Measurements from ENCODE around the gene MLLT1. TPM values are rescaled to one million over a fixed set of nuclear protein-coding genes. Genes with fewer than 3 reads are reported as not detected.
A peak's percentile ranks its signal among the peaks of the same experiment; 100 is the strongest.

MLLT1 gene
- total RNA-seq, 1 donor from 2014 or later = 61.9 TPM

DNA sequence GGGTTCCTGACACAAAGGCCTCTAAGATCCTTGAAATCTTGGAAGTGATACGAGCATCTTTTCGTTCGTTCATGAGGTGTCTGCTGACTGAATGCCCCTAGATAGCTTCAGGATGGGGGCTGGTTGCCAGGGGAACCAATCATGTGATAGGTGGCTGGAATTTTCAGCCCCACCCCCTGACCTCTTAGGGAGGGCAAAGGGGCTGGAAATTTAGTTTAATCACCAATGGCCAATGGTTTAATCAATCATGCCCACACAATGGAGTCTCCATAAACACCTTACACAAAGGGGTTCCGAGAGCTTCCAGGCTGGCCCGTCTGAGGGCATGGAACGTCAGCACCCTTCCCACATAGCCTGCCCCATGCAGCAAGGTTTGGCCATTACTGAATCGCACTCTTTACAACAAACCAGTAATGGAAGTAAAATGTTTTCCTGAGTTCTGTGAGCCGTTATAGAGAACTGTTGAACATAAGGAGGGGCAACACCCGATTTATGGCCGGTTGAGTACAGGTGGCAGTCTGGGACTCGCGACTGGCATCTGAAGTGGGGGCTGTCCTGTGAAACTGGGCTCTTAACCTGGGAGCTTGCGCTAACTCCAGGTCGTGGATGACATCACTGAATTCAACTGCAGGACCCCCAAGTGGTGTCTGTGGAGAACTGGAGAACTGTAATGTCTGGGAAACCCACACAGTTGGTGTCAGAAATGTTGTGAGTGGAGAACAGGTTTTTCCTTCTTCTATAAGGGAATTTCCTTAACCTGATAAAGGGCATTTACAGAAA lies 25.6 kb downstream of the MLLT1 start:
- H3K9me3 ChIP-seq = no peaks in the 10 kb centered on the region
- H3K4me1 ChIP-seq = peaks cover 25% of the 10 kb centered on the region

DNA sequence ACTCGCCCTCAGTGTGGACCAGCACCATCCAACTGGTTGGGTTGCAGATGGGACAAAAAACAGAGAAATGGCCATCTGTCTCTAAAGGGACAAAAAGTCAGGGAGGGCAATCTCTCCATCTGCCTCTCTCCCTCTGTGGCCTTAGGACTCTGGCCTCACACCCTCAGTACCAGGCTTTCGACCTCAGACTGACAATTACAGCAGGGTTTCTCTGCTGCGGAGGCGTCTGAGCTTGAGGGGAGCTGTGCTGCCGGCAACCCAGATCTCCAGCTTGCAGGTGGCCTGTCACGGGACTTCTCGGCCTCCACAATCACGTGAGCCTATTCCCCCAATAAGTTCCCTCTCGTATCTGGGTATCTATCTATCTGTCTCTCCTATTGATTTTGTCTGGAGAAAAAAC lies 27.7 kb downstream of the MLLT1 start:
- intact Hi-C loops (cut with DNase I) = no loop called here

More for the DNA sequence above, 25.6 kb downstream of the MLLT1 start:
- intact Hi-C loops (cut with DNase I) = no loop called here
- TF ChIP-seq, protein P1, sequence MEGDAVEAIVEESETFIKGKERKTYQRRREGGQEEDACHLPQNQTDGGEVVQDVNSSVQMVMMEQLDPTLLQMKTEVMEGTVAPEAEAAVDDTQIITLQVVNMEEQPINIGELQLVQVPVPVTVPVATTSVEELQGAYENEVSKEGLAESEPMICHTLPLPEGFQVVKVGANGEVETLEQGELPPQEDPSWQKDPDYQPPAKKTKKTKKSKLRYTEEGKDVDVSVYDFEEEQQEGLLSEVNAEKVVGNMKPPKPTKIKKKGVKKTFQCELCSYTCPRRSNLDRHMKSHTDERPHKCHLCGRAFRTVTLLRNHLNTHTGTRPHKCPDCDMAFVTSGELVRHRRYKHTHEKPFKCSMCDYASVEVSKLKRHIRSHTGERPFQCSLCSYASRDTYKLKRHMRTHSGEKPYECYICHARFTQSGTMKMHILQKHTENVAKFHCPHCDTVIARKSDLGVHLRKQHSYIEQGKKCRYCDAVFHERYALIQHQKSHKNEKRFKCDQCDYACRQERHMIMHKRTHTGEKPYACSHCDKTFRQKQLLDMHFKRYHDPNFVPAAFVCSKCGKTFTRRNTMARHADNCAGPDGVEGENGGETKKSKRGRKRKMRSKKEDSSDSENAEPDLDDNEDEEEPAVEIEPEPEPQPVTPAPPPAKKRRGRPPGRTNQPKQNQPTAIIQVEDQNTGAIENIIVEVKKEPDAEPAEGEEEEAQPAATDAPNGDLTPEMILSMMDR (IDR thresholded peaks at IDR 0.05) = no peak
- peak; percentile 11 for DNase-seq
- Histone ChIP-seq H3K27me3 (ENCODE audit: low read depth) (no peaks in the 10 kb centered on the region), H3K4me3 (no peak overlapping the region), H3K36me3 (peaks cover 15% of the 10 kb centered on the region), H3K27ac (no peak overlapping the region)
- no peak for ATAC-seq

DNA sequence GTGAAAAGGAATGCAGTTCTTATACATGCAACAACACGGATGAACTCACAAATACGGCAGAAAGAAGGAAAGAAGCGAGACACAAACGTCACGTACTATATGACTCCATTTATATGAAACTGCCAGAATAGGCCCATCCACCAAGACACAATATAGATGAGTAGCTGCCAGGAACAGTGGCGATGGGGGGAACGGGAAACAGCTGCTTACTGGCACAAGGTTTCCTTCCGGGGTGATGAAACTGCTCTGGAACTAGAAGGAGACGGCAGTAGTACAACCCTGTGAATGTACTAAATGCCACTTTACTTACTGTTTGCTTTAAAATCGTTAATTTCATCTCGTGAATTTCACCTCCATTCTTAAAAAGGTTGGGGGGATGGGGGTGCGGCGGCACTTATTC lies 28.9 kb downstream of the MLLT1 start:
- TF ChIP-seq, protein P1 (IDR thresholded peaks at IDR 0.05) = no peak
- Histone ChIP-seq H3K36me3 (no peaks in the 10 kb centered on the region), H3K4me1 (peaks cover 25% of the 10 kb centered on the region), H3K27ac (no peak overlapping the region), H3K9me3 (no peaks in the 10 kb centered on the region), H3K4me3 (no peak overlapping the region), H3K27me3 (ENCODE audit: low read depth) (no peaks in the 10 kb centered on the region)
- ATAC-seq (peak; percentile 33 to 38), DNase-seq (peak; percentile 44)
- intact Hi-C loops (cut with DNase I) = no loop called here

More for the DNA sequence above, 27.7 kb downstream of the MLLT1 start:
- no peaks in the 10 kb centered on the region for H3K36me3 ChIP-seq
- ATAC-seq = no peak
- no peak overlapping the region for H3K27ac ChIP-seq
- H3K9me3 ChIP-seq = no peaks in the 10 kb centered on the region
- TF ChIP-seq, protein P1 (IDR thresholded peaks at IDR 0.05) = no peak
- DNase-seq = peak; percentile 2
- H3K4me1 ChIP-seq = peaks cover 25% of the 10 kb centered on the region
- H3K27me3 ChIP-seq (ENCODE audit: low read depth) = no peaks in the 10 kb centered on the region
- no peak overlapping the region for H3K4me3 ChIP-seq

DNA sequence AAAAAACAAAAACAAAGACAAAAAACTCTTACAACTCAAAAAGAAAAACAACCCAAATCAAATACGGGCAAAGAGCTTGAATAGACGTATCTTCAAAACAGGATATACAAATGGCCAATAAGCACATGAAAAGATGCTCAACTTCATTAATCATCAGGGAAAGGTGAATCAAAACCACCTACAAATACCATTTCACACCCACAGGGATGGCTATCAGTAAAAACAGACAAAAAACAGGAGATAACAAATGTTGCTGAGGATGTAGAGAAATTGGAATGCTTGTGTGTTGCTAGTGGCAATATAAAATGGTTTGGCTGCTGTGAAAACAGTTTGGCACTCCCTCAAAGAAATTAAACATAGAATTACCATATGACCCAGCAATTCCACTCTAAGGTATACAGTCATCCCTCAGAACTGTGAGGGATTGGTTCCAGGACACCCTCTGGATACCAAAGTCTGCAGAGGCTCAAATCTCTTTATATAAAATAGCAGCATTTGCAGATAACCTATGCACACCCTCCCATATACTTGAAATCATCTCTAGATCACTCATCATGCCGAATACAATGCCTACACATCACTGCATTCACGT lies 29.7 kb downstream of the MLLT1 start:
- peaks cover 25% of the 10 kb centered on the region for H3K4me1 ChIP-seq
- no peak overlapping the region for H3K27ac ChIP-seq
- intact Hi-C loops (cut with DNase I) = no loop called here
- no peaks in the 10 kb centered on the region for H3K36me3 ChIP-seq
- no peaks in the 10 kb centered on the region for H3K27me3 ChIP-seq (ENCODE audit: low read depth)
- no peak for DNase-seq
- H3K4me3 ChIP-seq = no peak overlapping the region
- TF ChIP-seq, protein P1 (IDR thresholded peaks at IDR 0.05) = no peak
- ATAC-seq = no peak
- H3K9me3 ChIP-seq = no peaks in the 10 kb centered on the region

DNA sequence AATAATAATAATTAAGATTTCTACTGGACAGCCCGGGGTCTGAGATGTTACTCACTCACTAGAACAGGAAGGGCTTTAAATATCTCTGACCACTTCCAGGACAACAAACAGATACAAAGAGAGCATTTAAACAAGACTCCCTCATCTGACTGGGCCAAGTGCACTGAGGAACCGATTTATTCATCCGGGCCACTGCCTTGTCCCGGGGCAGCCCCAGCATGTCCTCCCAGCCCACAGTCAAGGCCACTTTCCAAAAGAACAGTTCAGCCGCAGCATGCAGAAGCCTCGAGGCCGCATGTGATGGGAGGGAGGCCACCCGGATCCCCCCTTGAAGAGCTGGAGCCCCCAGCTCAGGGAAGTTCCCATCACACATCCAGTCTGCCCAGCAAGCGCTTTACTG lies 30.5 kb downstream of the MLLT1 start:
- intact Hi-C loops (cut with DNase I) = no loop called here
- H3K36me3 ChIP-seq = no peaks in the 10 kb centered on the region
- no peaks in the 10 kb centered on the region for H3K27me3 ChIP-seq (ENCODE audit: low read depth)
- no peak for ATAC-seq
- TF ChIP-seq, protein P1 (IDR thresholded peaks at IDR 0.05) = no peak
- H3K27ac ChIP-seq = peak overlapping the region; percentile 24
- peak; percentile 16 for DNase-seq
- peaks cover 27% of the 10 kb centered on the region for H3K4me1 ChIP-seq
- no peaks in the 10 kb centered on the region for H3K9me3 ChIP-seq
- H3K4me3 ChIP-seq = no peak overlapping the region

All from lower lobe of right lung (tissue), 2 donors.